ENCODE results near the gene RELL1. TPM values are rescaled to one million over a fixed set of nuclear protein-coding genes. Genes with fewer than 3 reads are reported as not detected.

RELL1 gene
- total RNA-seq, 1 experiment from 2014 or later = 19.1 TPM

- no peaks in the 10 kb centered on the region for H3K27me3 ChIP-seq (ENCODE audit: control insufficient read depth, insufficient read depth, low read length)
- H3K4me3 ChIP-seq (ENCODE audit: insufficient read depth, low read depth, low read length) = no peak overlapping the region
- DNase-seq = no peak
- H3K36me3 ChIP-seq (replicated peaks; ENCODE audit: control insufficient read depth, insufficient read depth, low read length) = no peaks in the 10 kb centered on the region
Measured at GRCh38 chr4:37625499-37625898, 60.7 kb downstream of the RELL1 start.

GRCh38 chr4:37623940-37624339 is 62.2 kb downstream of the RELL1 start:
- Histone ChIP-seq H3K4me3 (ENCODE audit: insufficient read depth, low read depth, low read length) (no peak overlapping the region), H3K36me3 (replicated peaks; ENCODE audit: control insufficient read depth, insufficient read depth, low read length) (no peaks in the 10 kb centered on the region), H3K27me3 (ENCODE audit: control insufficient read depth, insufficient read depth, low read length) (no peaks in the 10 kb centered on the region)
- no peak for DNase-seq

GRCh38 chr4:37623125-37623524 is 63.1 kb downstream of the RELL1 start:
- DNase-seq = no peak
- H3K27me3 ChIP-seq (ENCODE audit: control insufficient read depth, insufficient read depth, low read length) = no peaks in the 10 kb centered on the region

GRCh38 chr4:37620176-37620575 is 66.0 kb downstream of the RELL1 start:
- H3K36me3 ChIP-seq (replicated peaks; ENCODE audit: control insufficient read depth, insufficient read depth, low read length) = no peaks in the 10 kb centered on the region

More at GRCh38 chr4:37623125-37623524, 63.1 kb downstream of the RELL1 start:
- Histone ChIP-seq H3K4me3 (ENCODE audit: insufficient read depth, low read depth, low read length) (no peak overlapping the region), H3K36me3 (replicated peaks; ENCODE audit: control insufficient read depth, insufficient read depth, low read length) (no peaks in the 10 kb centered on the region)

GRCh38 chr4:37615720-37616063 is 70.5 kb downstream of the RELL1 start:
- no peak overlapping the region for H3K4me3 ChIP-seq (ENCODE audit: insufficient read depth, low read depth, low read length)
- H3K27me3 ChIP-seq (ENCODE audit: control insufficient read depth, insufficient read depth, low read length) = no peaks in the 10 kb centered on the region
- no peak for DNase-seq

More at GRCh38 chr4:37620176-37620575, 66.0 kb downstream of the RELL1 start:
- Histone ChIP-seq H3K4me3 (ENCODE audit: insufficient read depth, low read depth, low read length) (no peak overlapping the region), H3K27me3 (ENCODE audit: control insufficient read depth, insufficient read depth, low read length) (no peaks in the 10 kb centered on the region)
- DNase-seq = no peak

GRCh38 chr4:37615059-37615719 is 71.0 kb downstream of the RELL1 start:
- DNase-seq = no peak
- Histone ChIP-seq H3K27me3 (ENCODE audit: control insufficient read depth, insufficient read depth, low read length) (no peaks in the 10 kb centered on the region), H3K4me3 (ENCODE audit: insufficient read depth, low read depth, low read length) (no peak overlapping the region), H3K36me3 (replicated peaks; ENCODE audit: control insufficient read depth, insufficient read depth, low read length) (no peaks in the 10 kb centered on the region)

More at GRCh38 chr4:37615720-37616063, 70.5 kb downstream of the RELL1 start:
- no peaks in the 10 kb centered on the region for H3K36me3 ChIP-seq (replicated peaks; ENCODE audit: control insufficient read depth, insufficient read depth, low read length)

- no peaks in the 10 kb centered on the region for H3K36me3 ChIP-seq (replicated peaks; ENCODE audit: control insufficient read depth, insufficient read depth, low read length)
- no peak overlapping the region for H3K4me3 ChIP-seq (ENCODE audit: insufficient read depth, low read depth, low read length)
- H3K27me3 ChIP-seq (ENCODE audit: control insufficient read depth, insufficient read depth, low read length) = no peaks in the 10 kb centered on the region
- DNase-seq = no peak
Measured at GRCh38 chr4:37612811-37613210, 73.4 kb downstream of the RELL1 start.

GRCh38 chr4:37609626-37610025 is 76.5 kb downstream of the RELL1 start:
- H3K36me3 ChIP-seq (replicated peaks; ENCODE audit: control insufficient read depth, insufficient read depth, low read length) = no peaks in the 10 kb centered on the region
- H3K4me3 ChIP-seq (ENCODE audit: insufficient read depth, low read depth, low read length) = no peak overlapping the region
- DNase-seq = no peak
- H3K27me3 ChIP-seq (ENCODE audit: control insufficient read depth, insufficient read depth, low read length) = no peaks in the 10 kb centered on the region

GRCh38 chr4:37607018-37607417 is 79.2 kb downstream of the RELL1 start:
- Histone ChIP-seq H3K36me3 (replicated peaks; ENCODE audit: control insufficient read depth, insufficient read depth, low read length) (no peaks in the 10 kb centered on the region), H3K4me3 (ENCODE audit: insufficient read depth, low read depth, low read length) (no peak overlapping the region), H3K27me3 (ENCODE audit: control insufficient read depth, insufficient read depth, low read length) (no peaks in the 10 kb centered on the region)
- DNase-seq = peak; percentile 27

GRCh38 chr4:37605843-37606565 is 80.2 kb downstream of the RELL1 start:
- no peak overlapping the region for H3K4me3 ChIP-seq (ENCODE audit: insufficient read depth, low read depth, low read length)
- H3K36me3 ChIP-seq (replicated peaks; ENCODE audit: control insufficient read depth, insufficient read depth, low read length) = no peaks in the 10 kb centered on the region
- DNase-seq = no peak
- H3K27me3 ChIP-seq (ENCODE audit: control insufficient read depth, insufficient read depth, low read length) = no peaks in the 10 kb centered on the region

- Histone ChIP-seq H3K27me3 (ENCODE audit: control insufficient read depth, insufficient read depth, low read length) (no peaks in the 10 kb centered on the region), H3K4me3 (ENCODE audit: insufficient read depth, low read depth, low read length) (no peak overlapping the region), H3K36me3 (replicated peaks; ENCODE audit: control insufficient read depth, insufficient read depth, low read length) (no peaks in the 10 kb centered on the region)
- no peak for DNase-seq
Measured at GRCh38 chr4:37604461-37604860, 81.7 kb downstream of the RELL1 start.

GRCh38 chr4:37603711-37604110 is 82.5 kb downstream of the RELL1 start:
- Histone ChIP-seq H3K27me3 (ENCODE audit: control insufficient read depth, insufficient read depth, low read length) (no peaks in the 10 kb centered on the region), H3K36me3 (replicated peaks; ENCODE audit: control insufficient read depth, insufficient read depth, low read length) (no peaks in the 10 kb centered on the region), H3K4me3 (ENCODE audit: insufficient read depth, low read depth, low read length) (no peak overlapping the region)
- no peak for DNase-seq

- peak; percentile 82 for DNase-seq
- H3K4me3 ChIP-seq (ENCODE audit: insufficient read depth, low read depth, low read length) = no peak overlapping the region
- H3K27me3 ChIP-seq (ENCODE audit: control insufficient read depth, insufficient read depth, low read length) = no peaks in the 10 kb centered on the region
- no peaks in the 10 kb centered on the region for H3K36me3 ChIP-seq (replicated peaks; ENCODE audit: control insufficient read depth, insufficient read depth, low read length)
Measured at GRCh38 chr4:37603070-37603468, 83.1 kb downstream of the RELL1 start.

- Histone ChIP-seq H3K27me3 (ENCODE audit: control insufficient read depth, insufficient read depth, low read length) (no peaks in the 10 kb centered on the region), H3K36me3 (replicated peaks; ENCODE audit: control insufficient read depth, insufficient read depth, low read length) (no peaks in the 10 kb centered on the region), H3K4me3 (ENCODE audit: insufficient read depth, low read depth, low read length) (no peak overlapping the region)
- no peak for DNase-seq
Measured at GRCh38 chr4:37602454-37603069, 83.6 kb downstream of the RELL1 start.

GRCh38 chr4:37601531-37601930 is 84.6 kb downstream of the RELL1 start:
- Histone ChIP-seq H3K36me3 (replicated peaks; ENCODE audit: control insufficient read depth, insufficient read depth, low read length) (no peaks in the 10 kb centered on the region), H3K4me3 (ENCODE audit: insufficient read depth, low read depth, low read length) (no peak overlapping the region), H3K27me3 (ENCODE audit: control insufficient read depth, insufficient read depth, low read length) (no peaks in the 10 kb centered on the region)
- DNase-seq = no peak

All from H7 (cell line).